ENCODE measurements around the gene MAPKAPK3. TPM values are rescaled to one million over a fixed set of nuclear protein-coding genes. Genes with fewer than 3 reads are reported as not detected.

Gene MAPKAPK3
- total and polyA plus RNA-seq, 5 donors from 2014 or later, result 42.9 to 52.9 (median 48.9) TPM

- no peak overlapping the region for H3K27ac Mint-ChIP-seq
- H3K9me3 Mint-ChIP-seq, result peaks cover 0 to 12% (median 4%) of the 10 kb centered on the region in 7 donors
- no peaks in the 10 kb centered on the region for H3K4me1 ChIP-seq (ENCODE audit: control insufficient read depth, insufficient read depth, low read length, poor library complexity, severe bottlenecking)
- no peaks in the 10 kb centered on the region for H3K36me3 ChIP-seq (ENCODE audit: control insufficient read depth, insufficient read depth, low read length)
- no peak overlapping the region for H3K27ac ChIP-seq (ENCODE audit: insufficient read depth, low read length, poor library complexity, severe bottlenecking)
- no peak for DNase-seq
- no peaks in the 10 kb centered on the region for H3K36me3 Mint-ChIP-seq
- H3K4me1 Mint-ChIP-seq, result no peaks in the 10 kb centered on the region
- no peak for ATAC-seq (ENCODE audit: low read depth in 2 of 2)
- no peak overlapping the region for H3K4me3 ChIP-seq (ENCODE audit: low read depth, low read length)
- peaks cover 5% of the 10 kb centered on the region for H3K27me3 Mint-ChIP-seq
- H3K4me3 Mint-ChIP-seq, result no peak overlapping the region
- H3K9me3 ChIP-seq (ENCODE audit: control insufficient read depth in 2 of 2, low read length in 2 of 2), result peaks cover 9% of the 10 kb centered on the region in 2 experiments
- no peaks in the 10 kb centered on the region for H3K27me3 ChIP-seq (ENCODE audit: control insufficient read depth, insufficient read depth, low read length)
Measured at GRCh38 chr3:50695031-50695430, 78.1 kb downstream of the MAPKAPK3 start.

GRCh38 chr3:50696276-50696675 is 79.3 kb downstream of the MAPKAPK3 start:
- Mint-ChIP-seq H3K27ac (no peak overlapping the region), H3K36me3 (no peaks in the 10 kb centered on the region), H3K4me3 (no peak overlapping the region)

GRCh38 chr3:50698269-50698668 is 81.3 kb downstream of the MAPKAPK3 start:
- no peak overlapping the region for H3K4me3 ChIP-seq (ENCODE audit: low read depth, low read length)
- Mint-ChIP-seq H3K27me3 (peaks cover 12% of the 10 kb centered on the region), H3K4me1 (no peaks in the 10 kb centered on the region), H3K9me3 (peaks cover 0 to 12% (median 4%) of the 10 kb centered on the region in 7 donors), H3K36me3 (no peaks in the 10 kb centered on the region), H3K27ac (no peak overlapping the region), H3K4me3 (no peak overlapping the region)
- DNase-seq (no peak), ATAC-seq (ENCODE audit: low read depth in 2 of 2) (no peak)
- no peak overlapping the region for H3K27ac ChIP-seq (ENCODE audit: insufficient read depth, low read length, poor library complexity, severe bottlenecking)
- H3K27me3 ChIP-seq (ENCODE audit: control insufficient read depth, insufficient read depth, low read length), result peaks cover 5% of the 10 kb centered on the region
- H3K36me3 ChIP-seq (ENCODE audit: control insufficient read depth, insufficient read depth, low read length), result no peaks in the 10 kb centered on the region
- peaks cover 9% of the 10 kb centered on the region in 2 experiments for H3K9me3 ChIP-seq (ENCODE audit: control insufficient read depth in 2 of 2, low read length in 2 of 2)
- no peaks in the 10 kb centered on the region for H3K4me1 ChIP-seq (ENCODE audit: control insufficient read depth, insufficient read depth, low read length, poor library complexity, severe bottlenecking)

More at GRCh38 chr3:50696276-50696675, 79.3 kb downstream of the MAPKAPK3 start:
- Histone ChIP-seq H3K36me3 (ENCODE audit: control insufficient read depth, insufficient read depth, low read length) (no peaks in the 10 kb centered on the region), H3K4me3 (ENCODE audit: low read depth, low read length) (no peak overlapping the region), H3K4me1 (ENCODE audit: control insufficient read depth, insufficient read depth, low read length, poor library complexity, severe bottlenecking) (no peaks in the 10 kb centered on the region), H3K27me3 (ENCODE audit: control insufficient read depth, insufficient read depth, low read length) (peaks cover 1% of the 10 kb centered on the region), H3K27ac (ENCODE audit: insufficient read depth, low read length, poor library complexity, severe bottlenecking) (no peak overlapping the region), H3K9me3 (ENCODE audit: control insufficient read depth in 2 of 2, low read length in 2 of 2) (peaks cover 9% of the 10 kb centered on the region in 2 experiments)
- Mint-ChIP-seq H3K4me1 (no peaks in the 10 kb centered on the region), H3K9me3 (peaks cover 0 to 12% (median 4%) of the 10 kb centered on the region in 7 donors), H3K27me3 (peaks cover 5% of the 10 kb centered on the region)
- no peak for DNase-seq
- no peak for ATAC-seq (ENCODE audit: low read depth in 2 of 2)

Other genes with a start within 250 kb of the MAPKAPK3 start
- gene CACNA2D2, start 113.5 kb upstream of the MAPKAPK3 start, total RNA-seq, result 1.2 TPM
- gene CACNA2D2, start 113.5 kb upstream of the MAPKAPK3 start, polyA plus RNA-seq, result under 1 TPM; 0.24 to 0.52 (median 0.28) TPM
- gene C3orf18, start 49.4 kb upstream of the MAPKAPK3 start, total RNA-seq, result 8.7 TPM
- 10 to 100 TPM in 2 of 4 donors, 1 to 10 TPM in 2; 7.4 to 11.9 (median 10.6) TPM for gene C3orf18, start 49.4 kb upstream of the MAPKAPK3 start, polyA plus RNA-seq
- gene HEMK1, start 47.6 kb upstream of the MAPKAPK3 start, total RNA-seq, result 21.1 TPM
- 10 to 100 TPM; 18.5 to 24.9 (median 23.1) TPM for gene HEMK1, start 47.6 kb upstream of the MAPKAPK3 start, polyA plus RNA-seq
- 23.4 TPM for gene CISH, start 5.4 kb upstream of the MAPKAPK3 start, total RNA-seq
- 10 to 100 TPM; 40.5 to 66.7 (median 58.5) TPM for gene CISH, start 5.4 kb upstream of the MAPKAPK3 start, polyA plus RNA-seq
- 0.35 TPM for gene DOCK3, start 57.8 kb downstream of the MAPKAPK3 start, total RNA-seq
- under 1 TPM; 0.03 to 0.09 (median 0.07) TPM for gene DOCK3, start 57.8 kb downstream of the MAPKAPK3 start, polyA plus RNA-seq